ENCODE measurements around the gene GTF3C2. TPM values are rescaled to one million over a fixed set of nuclear protein-coding genes. Genes with fewer than 3 reads are reported as not detected.
"Not testable (repeated sequence)": the region's sequence is repeated elsewhere in the genome, so short reads cannot be mapped to it uniquely, and the experiment has no call there.

Gene GTF3C2
- total RNA-seq, 4 donors from 2014 or later: 55.7 to 79.2 (median 63.6) TPM

DNA sequence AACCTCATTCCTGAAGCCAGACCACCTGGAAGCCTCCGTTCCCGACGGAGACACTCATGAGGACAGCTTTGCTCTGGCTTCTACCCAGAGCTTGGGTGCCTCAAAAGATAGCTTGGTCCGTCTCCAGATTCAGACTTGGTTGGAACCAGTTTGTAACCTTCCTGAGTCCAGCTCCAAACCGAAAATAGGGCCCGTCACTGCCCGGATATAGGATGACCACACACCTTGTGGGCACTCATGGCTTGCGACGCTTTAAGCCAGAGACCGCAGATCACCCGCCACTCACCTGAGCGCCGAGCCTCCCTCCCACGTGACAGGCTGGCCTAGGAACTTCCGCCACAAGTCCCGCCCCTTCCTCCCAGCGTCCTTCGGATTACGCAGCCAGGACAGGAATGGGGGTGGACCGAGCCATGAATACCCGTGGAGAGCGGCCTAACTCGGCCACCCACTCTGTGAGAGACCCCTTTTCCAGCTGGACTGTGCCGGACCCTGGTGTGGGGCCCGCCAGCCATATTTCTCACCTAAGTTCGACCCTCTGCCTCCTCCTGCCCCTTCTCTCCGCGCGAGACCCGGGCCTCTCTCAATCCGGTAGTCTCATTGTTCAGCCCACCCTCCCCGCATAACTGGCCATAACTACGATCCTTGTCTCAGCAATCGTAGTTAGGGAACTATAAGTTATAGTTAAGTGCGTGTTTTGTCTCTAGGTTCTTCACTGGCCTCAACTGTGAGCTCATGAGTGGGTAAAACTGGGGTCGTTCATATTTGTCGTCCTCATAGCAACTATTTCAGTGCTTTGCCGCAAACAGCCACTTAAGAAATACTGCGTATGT is 33.6 kb downstream of the GTF3C2 start, which contains the start of gene MPV17:
Gene MPV17, minus strand, starts transcription at position 332 of the 830 bp plus-strand sequence. CDS start 580 bp downstream, outside the sequence.
- Histone ChIP-seq H3K4me3 (peak within 1 kb of the TSS; percentile 71 to 76 (median 73)), H3K36me3 (peaks cover 0 to 16% (median 5%) of the 10 kb centered on the region in 4 donors), H3K9me3 (no peaks in the 10 kb centered on the region), H3K4me1 (peaks cover 7 to 22% (median 18%) of the 10 kb centered on the region in 4 donors), H3K27me3 (no peaks in the 10 kb centered on the region), H3K27ac (peak within 1 kb of the TSS; percentile 90 to 94 (median 92))
- in situ Hi-C loops (cut with MboI; ENCODE audit: low pct_ligation_motif_present in 1 of 4, low pct_unique_long_range_greater_than_20kb in 1 of 4, low sequenced_read_pairs in 3 of 4) (no loop called here), intact Hi-C loops (cut with DNase I; ENCODE audit: low total_unique reads) (no loop called here)
- DNase-seq: peak; percentile 94
- 0% methylated on average over 3 to 28 of the region's 39 CpGs for WGBS, 2 donors (ENCODE audit: low coverage in 1 of 2)
- TF ChIP-seq POLR2A (IDR thresholded peaks at IDR 0.05) (peak; percentile 84), POLR2AphosphoS5 (IDR thresholded peaks at IDR 0.05) (peak; percentile 79 to 93 (median 93)), EP300 (IDR thresholded peaks at IDR 0.05; ENCODE audit: low read depth) (no peak)
- TF ChIP-seq, protein P1, sequence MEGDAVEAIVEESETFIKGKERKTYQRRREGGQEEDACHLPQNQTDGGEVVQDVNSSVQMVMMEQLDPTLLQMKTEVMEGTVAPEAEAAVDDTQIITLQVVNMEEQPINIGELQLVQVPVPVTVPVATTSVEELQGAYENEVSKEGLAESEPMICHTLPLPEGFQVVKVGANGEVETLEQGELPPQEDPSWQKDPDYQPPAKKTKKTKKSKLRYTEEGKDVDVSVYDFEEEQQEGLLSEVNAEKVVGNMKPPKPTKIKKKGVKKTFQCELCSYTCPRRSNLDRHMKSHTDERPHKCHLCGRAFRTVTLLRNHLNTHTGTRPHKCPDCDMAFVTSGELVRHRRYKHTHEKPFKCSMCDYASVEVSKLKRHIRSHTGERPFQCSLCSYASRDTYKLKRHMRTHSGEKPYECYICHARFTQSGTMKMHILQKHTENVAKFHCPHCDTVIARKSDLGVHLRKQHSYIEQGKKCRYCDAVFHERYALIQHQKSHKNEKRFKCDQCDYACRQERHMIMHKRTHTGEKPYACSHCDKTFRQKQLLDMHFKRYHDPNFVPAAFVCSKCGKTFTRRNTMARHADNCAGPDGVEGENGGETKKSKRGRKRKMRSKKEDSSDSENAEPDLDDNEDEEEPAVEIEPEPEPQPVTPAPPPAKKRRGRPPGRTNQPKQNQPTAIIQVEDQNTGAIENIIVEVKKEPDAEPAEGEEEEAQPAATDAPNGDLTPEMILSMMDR (IDR thresholded peaks at IDR 0.05): no peak

DNA sequence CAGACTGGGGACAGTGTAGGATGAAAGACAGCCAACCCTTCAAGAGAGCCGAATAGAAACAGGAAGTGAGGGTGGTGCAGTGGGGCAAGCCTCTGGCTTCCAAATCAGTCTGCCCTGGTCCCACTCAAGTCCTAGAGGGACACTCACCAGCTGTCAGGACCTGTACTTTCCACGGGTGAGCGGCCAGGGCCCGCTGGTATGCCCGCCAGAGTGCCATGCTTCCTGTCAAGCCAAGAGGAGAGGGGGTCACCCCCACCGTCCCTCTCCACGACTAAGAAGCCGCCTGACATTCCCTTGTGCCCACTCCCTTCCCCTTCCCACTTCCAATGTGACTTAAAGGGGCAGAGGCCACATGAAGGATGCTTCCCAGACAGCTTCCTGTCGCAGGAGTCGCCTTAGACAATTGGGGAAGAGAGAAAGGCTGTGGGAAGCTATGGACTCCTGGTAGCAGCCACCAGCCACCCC is 34.2 kb downstream of the GTF3C2 start:
- in situ Hi-C loops (cut with MboI; ENCODE audit: low pct_ligation_motif_present in 1 of 4, low pct_unique_long_range_greater_than_20kb in 1 of 4, low sequenced_read_pairs in 3 of 4): no loop called here
- TF ChIP-seq EP300 (IDR thresholded peaks at IDR 0.05; ENCODE audit: low read depth) (no peak), POLR2A (IDR thresholded peaks at IDR 0.05) (no peak), POLR2AphosphoS5 (IDR thresholded peaks at IDR 0.05) (no peak)
- TF ChIP-seq, protein P1 (IDR thresholded peaks at IDR 0.05): no peak
- peaks cover 0 to 11% (median 2%) of the 10 kb centered on the region in 4 donors for H3K36me3 ChIP-seq
- peak overlapping the region; percentile 90 to 94 (median 92) for H3K27ac ChIP-seq
- H3K4me1 ChIP-seq: peaks cover 7 to 22% (median 18%) of the 10 kb centered on the region in 4 donors
- intact Hi-C loops (cut with DNase I; ENCODE audit: low total_unique reads): no loop called here
- no peaks in the 10 kb centered on the region for H3K9me3 ChIP-seq
- peak; percentile 18 for DNase-seq
- WGBS, 2 donors (ENCODE audit: low coverage in 1 of 2): 4% methylated on average over 10 of the region's 10 CpGs; no CpG with 5 or more reads in 1 of the 2 donors
- H3K27me3 ChIP-seq: no peaks in the 10 kb centered on the region
- peak overlapping the region; percentile 71 to 76 (median 73) for H3K4me3 ChIP-seq

DNA sequence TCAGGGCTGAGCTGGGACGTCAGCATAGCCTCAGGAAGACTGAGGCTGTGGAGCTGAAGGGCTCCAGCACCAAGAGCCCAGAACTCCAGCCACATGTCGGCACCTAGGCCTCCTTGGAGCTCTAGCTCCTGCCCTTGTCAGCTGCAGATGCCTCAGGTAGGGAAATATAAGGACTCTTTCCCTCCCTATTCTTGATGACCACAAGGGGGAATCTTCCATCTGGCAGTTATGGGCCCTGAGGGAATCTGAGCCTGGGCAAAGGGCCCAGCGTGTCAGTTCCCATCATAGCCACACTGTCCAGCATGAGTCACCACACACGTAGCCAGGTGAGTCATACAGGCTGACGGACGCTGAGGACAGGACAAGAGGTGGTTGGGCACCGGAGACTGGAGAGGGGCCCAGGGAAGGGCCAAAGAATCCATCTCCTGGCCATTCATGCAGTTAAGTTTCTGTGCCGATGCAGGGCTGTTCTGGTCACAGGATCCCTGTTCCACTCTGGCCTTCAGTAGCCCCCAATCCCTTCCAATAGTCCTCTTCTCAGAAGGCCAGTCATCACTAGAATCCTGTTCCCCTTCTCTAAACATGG is 35.5 kb downstream of the GTF3C2 start:
- TF ChIP-seq POLR2A (IDR thresholded peaks at IDR 0.05) (no peak), EP300 (IDR thresholded peaks at IDR 0.05; ENCODE audit: low read depth) (no peak), POLR2AphosphoS5 (IDR thresholded peaks at IDR 0.05) (peak in 2 of 3 donors; percentile 30 to 51)
- TF ChIP-seq, protein P1 (IDR thresholded peaks at IDR 0.05): peak; percentile 12 to 49 (median 28)
- DNase-seq: peak; percentile 57
- in situ Hi-C loops (cut with MboI; ENCODE audit: low pct_ligation_motif_present in 1 of 4, low pct_unique_long_range_greater_than_20kb in 1 of 4, low sequenced_read_pairs in 3 of 4): no loop called here
- Histone ChIP-seq H3K36me3 (peaks cover 0 to 2% (median 0%) of the 10 kb centered on the region in 4 donors), H3K27me3 (no peaks in the 10 kb centered on the region), H3K9me3 (no peaks in the 10 kb centered on the region), H3K27ac (no peak overlapping the region), H3K4me1 (peaks cover 7 to 22% (median 18%) of the 10 kb centered on the region in 4 donors), H3K4me3 (no peak overlapping the region)
- WGBS, 2 donors (ENCODE audit: low coverage in 1 of 2): 59 to 80% methylated on average over 2 to 8 of the region's 8 CpGs
- intact Hi-C loops (cut with DNase I; ENCODE audit: low total_unique reads): no loop called here

DNA sequence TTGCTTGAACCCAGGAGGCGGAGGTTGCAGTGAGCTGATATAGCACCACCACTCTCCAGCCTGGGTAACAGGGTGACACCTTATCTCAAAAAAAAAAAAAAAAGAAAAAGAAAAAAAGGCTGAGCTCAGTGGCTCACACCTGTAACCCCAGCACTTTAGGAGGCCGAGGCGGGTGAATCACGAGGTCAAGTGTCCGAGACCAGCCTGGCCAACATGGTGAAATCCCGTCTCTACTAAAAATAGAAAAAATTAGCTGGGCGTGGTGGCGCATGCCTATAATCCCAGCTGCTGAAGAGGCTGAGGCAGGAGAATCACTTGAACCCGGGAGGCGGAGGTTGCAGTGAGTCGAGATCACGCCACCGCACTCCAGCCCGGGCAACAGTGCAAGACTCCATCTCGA is 36.7 kb downstream of the GTF3C2 start:
- H3K4me3 ChIP-seq; H3K36me3 ChIP-seq; H3K27ac ChIP-seq; H3K9me3 ChIP-seq; DNase-seq; in situ Hi-C loops (cut with MboI; ENCODE audit: low pct_ligation_motif_present in 1 of 4, low pct_unique_long_range_greater_than_20kb in 1 of 4, low sequenced_read_pairs in 3 of 4); H3K27me3 ChIP-seq; intact Hi-C loops (cut with DNase I; ENCODE audit: low total_unique reads): not testable (repeated sequence)
- peaks cover 7 to 22% (median 18%) of the 10 kb centered on the region in 4 donors for H3K4me1 ChIP-seq
- 93 to 97% methylated on average over 6 to 15 of the region's 15 CpGs for WGBS, 2 donors (ENCODE audit: low coverage in 1 of 2)

Measured in transverse colon (tissue), 4 donors.